DOHH2 (cell line): ENCODE measurements around the gene UPF1.

Experiments used
- EZH2phosphoT487 ChIP-seq: fragments of 200-600 bp; sonication (generic); IDR thresholded peaks from 2 replicates; pipeline ENCODE4 v1.6.1; 2017; ENCODE audit warnings: borderline replicate concordance, mild to moderate bottlenecking, antibody characterized with exemption, low read length, moderate library complexity, mixed read lengths
- TF ChIP-seq, protein P1 (sequence below): fragments of 200-600 bp; sonication (generic); IDR thresholded peaks from one replicate; pipeline ENCODE4 v1.5.1; 2014; ENCODE audit warnings: antibody characterized with exemption, mild to moderate bottlenecking, low read depth, low read length; ENCODE audit not compliant: poor library complexity, severe bottlenecking

GRCh38 chr19:18869023-18869618 lies 37.4 kb downstream of the UPF1 start:
- TF ChIP-seq, protein P1, sequence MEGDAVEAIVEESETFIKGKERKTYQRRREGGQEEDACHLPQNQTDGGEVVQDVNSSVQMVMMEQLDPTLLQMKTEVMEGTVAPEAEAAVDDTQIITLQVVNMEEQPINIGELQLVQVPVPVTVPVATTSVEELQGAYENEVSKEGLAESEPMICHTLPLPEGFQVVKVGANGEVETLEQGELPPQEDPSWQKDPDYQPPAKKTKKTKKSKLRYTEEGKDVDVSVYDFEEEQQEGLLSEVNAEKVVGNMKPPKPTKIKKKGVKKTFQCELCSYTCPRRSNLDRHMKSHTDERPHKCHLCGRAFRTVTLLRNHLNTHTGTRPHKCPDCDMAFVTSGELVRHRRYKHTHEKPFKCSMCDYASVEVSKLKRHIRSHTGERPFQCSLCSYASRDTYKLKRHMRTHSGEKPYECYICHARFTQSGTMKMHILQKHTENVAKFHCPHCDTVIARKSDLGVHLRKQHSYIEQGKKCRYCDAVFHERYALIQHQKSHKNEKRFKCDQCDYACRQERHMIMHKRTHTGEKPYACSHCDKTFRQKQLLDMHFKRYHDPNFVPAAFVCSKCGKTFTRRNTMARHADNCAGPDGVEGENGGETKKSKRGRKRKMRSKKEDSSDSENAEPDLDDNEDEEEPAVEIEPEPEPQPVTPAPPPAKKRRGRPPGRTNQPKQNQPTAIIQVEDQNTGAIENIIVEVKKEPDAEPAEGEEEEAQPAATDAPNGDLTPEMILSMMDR = no peak
- TF ChIP-seq EZH2phosphoT487 = no peak
